HepG2 (cell line): Measurements from ENCODE around the gene OR52E2.

Experiments used
- MYC ChIP-seq: sonication (generic); formaldehyde crosslinking; IDR thresholded peaks from 2 replicates; pipeline ENCODE4 v1.9.0; 2021; ENCODE audit warnings: missing genetic modification reagents, borderline replicate concordance
- MYNN ChIP-seq: sonication (generic); formaldehyde crosslinking; IDR thresholded peaks from 2 replicates; pipeline ENCODE4 v1.4.0; 2020; ENCODE audit warnings: mild to moderate bottlenecking, low read depth, missing genetic modification reagents
- POLR2A ChIP-seq, 2 experiments: IDR thresholded peaks; 2 replicates each; pipeline ENCODE4 v1.6.1; 2011; ENCODE audit warnings: low read depth in 2 of 2, low read length in 2 of 2, mild to moderate bottlenecking in 1 of 2, moderate library complexity in 1 of 2; ENCODE audit not compliant: insufficient read depth in 1 of 2
- POLR2AphosphoS5 ChIP-seq: IDR thresholded peaks from 2 replicates; pipeline ENCODE4 v1.6.1; 2012; ENCODE audit warnings: low read depth, low read length
- RAD51 ChIP-seq: fragments of 450-650 bp; IDR thresholded peaks from 2 replicates; pipeline ENCODE4 v1.6.1; 2016; ENCODE audit warnings: borderline replicate concordance
- ZFP36L2 ChIP-seq: sonication (generic); formaldehyde crosslinking; IDR thresholded peaks from 2 replicates; pipeline ENCODE4 v1.4.0; 2020; ENCODE audit warnings: missing genetic modification reagents
- ZNF263 ChIP-seq: sonication (generic); formaldehyde crosslinking; IDR thresholded peaks from 2 replicates; pipeline ENCODE4 v1.4.0; 2020; ENCODE audit warnings: missing genetic modification reagents
- ZNF274 ChIP-seq: sonication (generic); formaldehyde crosslinking; IDR thresholded peaks from 2 replicates; pipeline ENCODE4 v1.5.1; 2020; ENCODE audit warnings: mild to moderate bottlenecking, missing genetic modification reagents
- ZNF619 ChIP-seq: sonication (generic); formaldehyde crosslinking; IDR thresholded peaks from 2 replicates; pipeline ENCODE4 v1.4.0; 2020; ENCODE audit warnings: mild to moderate bottlenecking, missing genetic modification reagents
- ZSCAN31 ChIP-seq: sonication (generic); formaldehyde crosslinking; IDR thresholded peaks from 2 replicates; pipeline ENCODE4 v1.5.0; 2020; ENCODE audit warnings: low read depth, mild to moderate bottlenecking, missing genetic modification reagents
- TF ChIP-seq, protein P1 (sequence below): sonication (generic); formaldehyde crosslinking; IDR thresholded peaks from 2 replicates; pipeline ENCODE4 v1.5.0; 2020; ENCODE audit warnings: missing genetic modification reagents
- TF ChIP-seq, protein P2 (sequence below): sonication (generic); formaldehyde crosslinking; IDR thresholded peaks from 2 replicates; pipeline ENCODE4 v1.8.1; 2022; ENCODE audit warnings: mild to moderate bottlenecking, missing genetic modification reagents
- TF ChIP-seq, protein P3 (sequence below): sonication (generic); formaldehyde crosslinking; IDR thresholded peaks from 2 replicates; pipeline ENCODE4 v1.8.1; 2023; ENCODE audit warnings: mild to moderate bottlenecking, inconsistent platforms, moderate library complexity, missing genetic modification reagents, borderline replicate concordance

DNA sequence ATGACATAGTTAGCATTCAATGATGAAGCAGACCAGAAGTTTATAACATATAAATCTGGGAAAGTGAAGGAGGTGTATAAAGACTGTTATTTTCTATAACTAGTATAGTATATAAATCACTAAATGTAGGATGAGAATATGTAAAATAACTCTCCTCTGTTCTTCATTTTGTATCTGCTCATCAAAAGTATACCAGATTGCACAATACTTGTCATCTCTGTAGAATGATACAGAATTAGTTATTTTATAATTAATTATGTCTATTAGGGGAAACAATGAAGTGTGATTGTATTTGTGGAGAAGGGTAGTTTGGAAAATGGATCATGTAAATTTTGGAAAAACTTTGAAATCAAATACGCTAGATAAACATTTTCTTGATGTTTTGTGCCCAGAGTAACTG lies 46.4 kb downstream of the OR52E2 start:
- TF ChIP-seq ZNF263 (CRISPR knock-in tag) (no peak), RAD51 (no peak), MYC (CRISPR knock-in tag) (no peak), MYNN (CRISPR knock-in tag) (no peak), POLR2AphosphoS5 (no peak), ZFP36L2 (no peak), POLR2A (IDR thresholded peaks at IDR 0.05; ENCODE audit: insufficient read depth in 1 of 2, low read depth in 2 of 2, low read length in 2 of 2) (no peak), ZNF274 (no peak), ZSCAN31 (CRISPR knock-in tag) (no peak), ZNF619 (no peak)
- TF ChIP-seq, protein P1, sequence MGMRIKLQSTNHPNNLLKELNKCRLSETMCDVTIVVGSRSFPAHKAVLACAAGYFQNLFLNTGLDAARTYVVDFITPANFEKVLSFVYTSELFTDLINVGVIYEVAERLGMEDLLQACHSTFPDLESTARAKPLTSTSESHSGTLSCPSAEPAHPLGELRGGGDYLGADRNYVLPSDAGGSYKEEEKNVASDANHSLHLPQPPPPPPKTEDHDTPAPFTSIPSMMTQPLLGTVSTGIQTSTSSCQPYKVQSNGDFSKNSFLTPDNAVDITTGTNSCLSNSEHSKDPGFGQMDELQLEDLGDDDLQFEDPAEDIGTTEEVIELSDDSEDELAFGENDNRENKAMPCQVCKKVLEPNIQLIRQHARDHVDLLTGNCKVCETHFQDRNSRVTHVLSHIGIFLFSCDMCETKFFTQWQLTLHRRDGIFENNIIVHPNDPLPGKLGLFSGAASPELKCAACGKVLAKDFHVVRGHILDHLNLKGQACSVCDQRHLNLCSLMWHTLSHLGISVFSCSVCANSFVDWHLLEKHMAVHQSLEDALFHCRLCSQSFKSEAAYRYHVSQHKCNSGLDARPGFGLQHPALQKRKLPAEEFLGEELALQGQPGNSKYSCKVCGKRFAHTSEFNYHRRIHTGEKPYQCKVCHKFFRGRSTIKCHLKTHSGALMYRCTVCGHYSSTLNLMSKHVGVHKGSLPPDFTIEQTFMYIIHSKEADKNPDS: no peak
- TF ChIP-seq, protein P2, sequence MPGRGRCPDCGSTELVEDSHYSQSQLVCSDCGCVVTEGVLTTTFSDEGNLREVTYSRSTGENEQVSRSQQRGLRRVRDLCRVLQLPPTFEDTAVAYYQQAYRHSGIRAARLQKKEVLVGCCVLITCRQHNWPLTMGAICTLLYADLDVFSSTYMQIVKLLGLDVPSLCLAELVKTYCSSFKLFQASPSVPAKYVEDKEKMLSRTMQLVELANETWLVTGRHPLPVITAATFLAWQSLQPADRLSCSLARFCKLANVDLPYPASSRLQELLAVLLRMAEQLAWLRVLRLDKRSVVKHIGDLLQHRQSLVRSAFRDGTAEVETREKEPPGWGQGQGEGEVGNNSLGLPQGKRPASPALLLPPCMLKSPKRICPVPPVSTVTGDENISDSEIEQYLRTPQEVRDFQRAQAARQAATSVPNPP (CRISPR knock-in tag): no peak
- TF ChIP-seq, protein P3, sequence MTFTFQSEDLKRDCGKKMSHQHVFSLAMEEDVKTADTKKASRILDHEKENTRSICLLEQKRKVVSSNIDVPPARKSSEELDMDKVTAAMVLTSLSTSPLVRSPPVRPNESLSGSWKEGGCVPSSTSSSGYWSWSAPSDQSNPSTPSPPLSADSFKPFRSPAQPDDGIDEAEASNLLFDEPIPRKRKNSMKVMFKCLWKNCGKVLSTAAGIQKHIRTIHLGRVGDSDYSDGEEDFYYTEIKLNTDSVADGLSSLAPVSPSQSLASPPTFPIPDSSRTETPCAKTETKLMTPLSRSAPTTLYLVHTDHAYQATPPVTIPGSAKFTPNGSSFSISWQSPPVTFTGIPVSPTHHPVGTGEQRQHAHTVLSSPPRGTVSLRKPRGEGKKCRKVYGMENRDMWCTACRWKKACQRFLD (CRISPR knock-in tag): no peak
